Coronary artery (tissue), 2 donors: ENCODE measurements around the gene GABBR2.

ENCODE experiments used
- DNase-seq: peaks from one replicate; pipeline ENCODE4 v3.0.0-alpha.2; 2017; ENCODE audit warnings: low spot score
- H3K27ac ChIP-seq, 2 donors: fragments of 200-600 bp; sonication (generic); one replicate each; pipeline ENCODE4 v1.5.1; 2016 to 2019
- H3K4me3 ChIP-seq: fragments of 200-600 bp; sonication (generic); 2 replicates; pipeline ENCODE4 v1.5.1; 2016; ENCODE audit warnings: mild to moderate bottlenecking, moderate library complexity
- TF ChIP-seq, protein P1 (sequence below): fragments of 200-600 bp; sonication (generic); IDR thresholded peaks from one replicate; pipeline ENCODE4 v1.5.1; 2019; ENCODE audit warnings: antibody characterized with exemption

Gene GABBR2

DNA sequence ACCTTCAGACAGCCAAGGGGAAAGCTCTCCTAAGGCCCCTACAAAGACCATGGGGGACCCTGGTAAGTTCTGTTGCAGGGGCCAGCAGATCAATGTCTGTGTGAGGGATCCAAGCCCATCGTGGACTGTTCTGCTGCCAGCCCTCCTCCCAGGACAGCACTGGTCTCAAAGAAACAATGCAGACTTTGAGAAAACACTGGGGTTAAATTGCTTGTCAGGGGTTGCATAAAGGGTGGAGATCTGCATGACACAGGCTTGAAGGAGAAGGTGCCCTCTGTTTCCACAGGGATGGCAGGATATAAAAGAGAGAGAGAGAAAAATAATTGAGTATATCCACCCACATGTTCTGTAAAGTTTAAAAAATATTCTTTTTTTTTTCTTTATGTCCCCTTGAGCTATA, 295.7 kb downstream of the GABBR2 start:
- TF ChIP-seq, protein P1, sequence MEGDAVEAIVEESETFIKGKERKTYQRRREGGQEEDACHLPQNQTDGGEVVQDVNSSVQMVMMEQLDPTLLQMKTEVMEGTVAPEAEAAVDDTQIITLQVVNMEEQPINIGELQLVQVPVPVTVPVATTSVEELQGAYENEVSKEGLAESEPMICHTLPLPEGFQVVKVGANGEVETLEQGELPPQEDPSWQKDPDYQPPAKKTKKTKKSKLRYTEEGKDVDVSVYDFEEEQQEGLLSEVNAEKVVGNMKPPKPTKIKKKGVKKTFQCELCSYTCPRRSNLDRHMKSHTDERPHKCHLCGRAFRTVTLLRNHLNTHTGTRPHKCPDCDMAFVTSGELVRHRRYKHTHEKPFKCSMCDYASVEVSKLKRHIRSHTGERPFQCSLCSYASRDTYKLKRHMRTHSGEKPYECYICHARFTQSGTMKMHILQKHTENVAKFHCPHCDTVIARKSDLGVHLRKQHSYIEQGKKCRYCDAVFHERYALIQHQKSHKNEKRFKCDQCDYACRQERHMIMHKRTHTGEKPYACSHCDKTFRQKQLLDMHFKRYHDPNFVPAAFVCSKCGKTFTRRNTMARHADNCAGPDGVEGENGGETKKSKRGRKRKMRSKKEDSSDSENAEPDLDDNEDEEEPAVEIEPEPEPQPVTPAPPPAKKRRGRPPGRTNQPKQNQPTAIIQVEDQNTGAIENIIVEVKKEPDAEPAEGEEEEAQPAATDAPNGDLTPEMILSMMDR, result no peak
- Histone ChIP-seq H3K4me3 (no peak overlapping the region), H3K27ac (no peak overlapping the region)
- no peak for DNase-seq

GRCh38 chr9:98412101-98412842, 296.5 kb downstream of the GABBR2 start:
- TF ChIP-seq, protein P1, result no peak
- H3K27ac ChIP-seq, result no peak overlapping the region
- DNase-seq, result no peak
- H3K4me3 ChIP-seq, result no peak overlapping the region

DNA sequence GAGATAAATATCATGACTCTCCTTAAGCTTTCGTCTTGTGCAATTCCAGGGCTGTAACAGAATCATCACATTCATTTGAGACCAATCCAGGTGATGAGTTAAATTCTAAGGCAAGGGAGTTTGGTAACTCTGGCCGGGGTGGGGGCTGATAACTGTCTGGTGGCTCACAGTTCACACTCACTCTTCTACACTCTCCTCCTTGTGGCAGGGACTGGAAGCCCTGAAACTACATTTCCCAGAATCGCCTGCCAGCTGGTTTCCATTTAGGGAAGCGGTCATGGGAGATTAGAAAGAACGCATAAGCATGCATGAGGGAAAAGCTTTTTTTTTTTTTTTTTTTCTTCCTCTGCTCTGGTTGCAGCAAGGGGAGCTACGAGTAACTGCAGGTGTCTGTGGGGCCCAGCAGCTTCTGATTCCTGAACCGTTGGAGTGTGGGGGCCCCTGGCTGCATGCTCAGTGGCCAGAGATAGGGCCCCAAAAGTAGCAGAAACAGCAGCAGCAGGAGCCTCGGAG, 298.5 kb downstream of the GABBR2 start:
- DNase-seq, result no peak
- H3K27ac ChIP-seq, result no peak overlapping the region
- no peak overlapping the region for H3K4me3 ChIP-seq
- TF ChIP-seq, protein P1, result no peak

DNA sequence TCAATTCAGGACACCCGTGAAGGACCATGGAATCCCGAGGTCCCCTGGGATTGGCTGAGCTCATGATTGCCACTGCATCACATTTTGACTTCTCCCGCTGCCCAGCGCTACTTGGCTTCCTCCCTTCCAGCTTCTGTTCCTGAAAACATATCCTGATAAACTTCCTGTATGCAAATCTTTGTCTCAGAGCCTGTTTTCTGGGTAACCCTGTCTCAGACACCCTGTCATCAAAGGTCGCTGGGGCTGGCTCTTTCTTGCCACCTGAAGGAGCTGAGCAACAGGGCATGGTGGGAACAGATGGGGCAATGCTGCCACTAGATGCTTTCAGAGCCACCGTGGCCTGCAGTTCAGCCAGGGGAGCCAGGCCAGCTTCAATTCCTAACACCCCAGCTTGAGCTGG, 299.0 kb downstream of the GABBR2 start:
- DNase-seq, result no peak
- no peak overlapping the region for H3K27ac ChIP-seq
- no peak overlapping the region for H3K4me3 ChIP-seq
- TF ChIP-seq, protein P1, result no peak

DNA sequence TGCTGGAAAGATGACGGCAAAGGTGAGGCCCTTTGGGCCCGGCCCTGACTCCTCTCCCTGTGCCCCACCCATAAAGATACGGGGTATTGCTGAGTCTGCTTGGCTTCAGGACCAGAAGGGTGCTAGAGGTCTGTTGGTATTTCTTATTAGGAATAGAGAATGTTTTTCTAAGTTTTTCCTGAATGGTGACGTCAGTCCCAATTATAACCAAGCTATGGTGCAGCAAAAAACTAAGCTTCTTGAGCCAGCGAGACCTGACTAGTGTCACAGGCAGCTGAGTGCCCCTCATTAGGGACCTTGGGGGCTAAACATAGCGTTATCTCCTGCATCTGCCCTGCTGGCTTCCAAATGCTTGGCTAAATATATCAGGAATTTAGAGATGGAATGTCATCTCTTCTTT, 302.3 kb downstream of the GABBR2 start:
- no peak overlapping the region for H3K4me3 ChIP-seq
- no peak for DNase-seq
- H3K27ac ChIP-seq, result no peak overlapping the region
- TF ChIP-seq, protein P1, result no peak

GRCh38 chr9:98404237-98404636, 304.5 kb downstream of the GABBR2 start:
- H3K27ac ChIP-seq, result no peak overlapping the region
- H3K4me3 ChIP-seq, result no peak overlapping the region
- no peak for DNase-seq
- TF ChIP-seq, protein P1, result no peak

- no peak for DNase-seq
- H3K4me3 ChIP-seq, result no peak overlapping the region
- TF ChIP-seq, protein P1, result no peak
- H3K27ac ChIP-seq, result no peak overlapping the region
Measured at GRCh38 chr9:98403715-98404114, 305.0 kb downstream of the GABBR2 start.
